T-cell (primary cell): ENCODE measurements around the gene RIN3. TPM values are rescaled to one million over a fixed set of nuclear protein-coding genes. Genes with fewer than 3 reads are reported as not detected.

Experiments used
- ATAC-seq, 4 experiments: fragments of 200-7000 bp in 3 of 4; fragments of 150-1000 bp in 1 of 4; cut with Tn5 transposase; replicated peaks in 1 of 4; 1 replicate in 3 of 4; 2 replicates in 1 of 4; pipeline ENCODE4 v1.10.0; 2021; ENCODE audit warnings: moderate library complexity in 3 of 4, mild to moderate bottlenecking in 2 of 4, moderate number of reproducible peaks in 1 of 4
- CTCF ChIA-PET, 2 donors: fragments of 300-600 bp; sonication (Branson Sonifier 250); formaldehyde crosslinking; loops; one replicate each; lab custom pipeline; 2022; ENCODE audit warnings: antibody characterized with exemption in 2 of 2; lab: Charles Lee
- POLR2A ChIA-PET, 2 donors: fragments of 300-600 bp; sonication (Branson Sonifier 250); formaldehyde crosslinking; loops; one replicate each; lab custom pipeline; 2022; ENCODE audit warnings: antibody characterized with exemption in 2 of 2; lab: Charles Lee
- DNase-seq, 35 experiments: peaks; one replicate each; pipeline versions ENCODE4 v3.0.0 to v3.0.0-alpha.2; 2013 to 2023
- H3K27ac ChIP-seq: one replicate; pipeline ENCODE4 v1.5.1; 2013; ENCODE audit warnings: low read length
- H3K27me3 ChIP-seq, 2 experiments: replicated peaks in 1 of 2; 1 replicate in 1 of 2; 2 replicates in 1 of 2; pipeline versions ENCODE4 v1.6.1 to v1.7.0; 2013; ENCODE audit warnings: low read length in 1 of 2, mixed read lengths in 1 of 2; ENCODE audit not compliant: control insufficient read depth in 2 of 2, insufficient read depth in 2 of 2; ENCODE audit errors: extremely low read depth in 1 of 2
- H3K36me3 ChIP-seq, 2 donors: 1 replicate in 1 of 2; 2 replicates in 1 of 2; pipeline versions ENCODE4 v1.6.1 to v1.7.0; 2013; ENCODE audit warnings: low read length in 1 of 2; ENCODE audit not compliant: control insufficient read depth in 2 of 2, insufficient read depth in 1 of 2; ENCODE audit errors: extremely low read depth in 1 of 2
- H3K4me1 ChIP-seq, 2 experiments: 1 replicate in 1 of 2; 2 replicates in 1 of 2; pipeline versions ENCODE4 v1.6.1 to v1.7.0; 2013; ENCODE audit warnings: low read length in 2 of 2, mixed read lengths in 1 of 2; ENCODE audit not compliant: insufficient read depth in 2 of 2, control insufficient read depth in 1 of 2; ENCODE audit errors: extremely low read depth in 1 of 2
- H3K4me3 ChIP-seq, 2 donors: 1 replicate in 1 of 2; 2 replicates in 1 of 2; pipeline versions ENCODE4 v1.5.1 to v1.7.0; 2013; ENCODE audit warnings: mild to moderate bottlenecking in 2 of 2, low read length in 1 of 2, moderate library complexity in 1 of 2; ENCODE audit not compliant: control insufficient read depth in 1 of 2; ENCODE audit errors: extremely low read depth in 1 of 2
- H3K9me3 ChIP-seq: 2 replicates; pipeline ENCODE4 v1.7.0; 2013
- H3K27ac Mint-ChIP-seq, 2 donors: one replicate each; pipeline ENCODE4 v1.8.0; 2020 to 2021; ENCODE audit warnings: mild to moderate bottlenecking in 2 of 2, mixed read lengths in 2 of 2
- H3K27me3 Mint-ChIP-seq, 2 donors: one replicate each; pipeline ENCODE4 v1.8.0; 2021 to 2022; ENCODE audit warnings: mixed read lengths in 2 of 2
- H3K36me3 Mint-ChIP-seq: one replicate; pipeline ENCODE4 v1.8.0; 2021; ENCODE audit warnings: mixed read lengths
- H3K4me1 Mint-ChIP-seq, 3 donors: one replicate each; pipeline ENCODE4 v1.8.0; 2020 to 2022; ENCODE audit warnings: mixed read lengths in 3 of 3, mild to moderate bottlenecking in 1 of 3
- H3K4me3 Mint-ChIP-seq, 3 donors: one replicate each; pipeline ENCODE4 v1.8.0; 2020 to 2022; ENCODE audit warnings: mild to moderate bottlenecking in 3 of 3, mixed read lengths in 3 of 3, moderate library complexity in 3 of 3
- H3K9me3 Mint-ChIP-seq, 3 donors: one replicate each; pipeline ENCODE4 v1.8.0; 2020 to 2022; ENCODE audit warnings: mixed read lengths in 3 of 3
- WGBS: methylation state at CpG from one replicate; pipeline ENCODE4 v1.1.5; 2013; ENCODE audit warnings: missing lambda C conversion rate; ENCODE audit not compliant: insufficient coverage; 5-methylcytosine and 5-hydroxymethylcytosine counted together
- total RNA-seq, 35 experiments: library from RNA in 6 of 35; stranded (reverse) in 6 of 35; fragments of 120-200 nt in 1 of 35; gene quantifications; one replicate each; pipeline versions ENCODE4 v1.2.1 to v1.2.4 and lab custom pipeline; 2013 to 2026

The RIN3 gene
- total RNA-seq = 100 to 1,000 TPM in 2 of 5 donors, 10 to 100 TPM in 3; 89.9 to 107 (median 97.0) TPM
- total RNA-seq (2013) = 30.0 TPM
- total RNA-seq (lab: John Stamatoyannopoulos, UW) = 6.3 to 79.3 (median 37.2) reads per million in 29 experiments

DNA sequence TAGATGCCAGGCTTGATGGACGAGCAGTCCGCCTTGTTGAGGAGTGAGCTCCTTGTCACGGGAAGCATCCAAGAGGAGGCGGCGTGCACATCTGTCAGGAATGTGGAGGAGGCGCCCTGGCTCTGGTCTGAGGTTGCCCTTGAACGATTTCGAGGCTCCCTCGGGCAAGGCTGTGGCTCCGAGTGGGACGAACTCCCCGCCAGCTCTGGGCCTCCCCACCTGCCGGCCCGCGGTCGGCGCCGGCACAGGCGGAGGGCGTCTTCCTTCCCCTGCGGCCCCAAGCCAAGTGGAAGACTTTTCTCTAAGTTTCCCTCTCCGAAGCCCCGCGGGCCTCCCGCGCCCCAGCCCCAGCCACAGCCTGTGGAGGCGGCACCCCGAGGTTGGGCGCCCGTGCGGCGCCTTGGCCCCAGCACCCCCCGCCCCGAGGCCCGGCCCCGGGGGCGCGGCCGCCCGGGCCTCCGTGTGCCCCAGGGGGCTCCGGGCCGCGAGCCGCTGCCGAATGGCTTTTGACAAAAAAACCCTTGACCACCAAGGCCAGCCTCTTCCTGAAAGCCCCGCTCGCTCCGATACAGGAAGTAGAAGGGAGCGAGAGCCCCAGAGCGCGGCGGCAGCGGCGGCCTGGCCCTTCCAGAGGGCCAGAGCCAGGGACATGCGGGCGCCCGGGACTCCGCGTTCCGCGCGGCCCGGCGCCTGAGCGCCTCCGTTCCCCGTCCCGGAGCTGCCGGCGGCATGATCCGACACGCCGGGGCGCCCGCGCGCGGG lies at the start of gene RIN3:
Gene RIN3 (plus strand): TSS at position 578 of the 762 bp plus-strand sequence. CDS start 152 bp downstream, at position 730.
- Histone ChIP-seq H3K9me3 (no peaks in the 10 kb centered on the region), H3K27ac (peak within 1 kb of the TSS; percentile 63), H3K27me3 (peaks cover 0 to 2% of the 10 kb centered on the region in 2 experiments), H3K4me3 (peak within 1 kb of the TSS; percentile 80 to 94), H3K4me1 (peaks cover 26 to 53% of the 10 kb centered on the region in 2 experiments), H3K36me3 (no peaks in the 10 kb centered on the region)
- peak in 27 of 35 experiments; percentile 17 to 62 (median 32) for DNase-seq
- H3K9me3 Mint-ChIP-seq = no peaks in the 10 kb centered on the region
- 3% methylated on average over 78 of the region's 79 CpGs for WGBS
- ChIA-PET POLR2A (interaction anchor here in 1 of 2 donors (0.6 kb wide), 1 partner anchor 255 kb away, joined by 9 read pairs; no protein-coding TSS in a partner anchor), CTCF (interaction anchor here in 1 of 2 donors (0.6 kb wide), 1 partner anchor 144 kb away, joined by 3 read pairs; no protein-coding TSS in a partner anchor)
- H3K4me3 Mint-ChIP-seq = peak within 1 kb of the TSS; percentile 74 to 80 (median 78)
- H3K4me1 Mint-ChIP-seq = peaks cover 39 to 43% (median 40%) of the 10 kb centered on the region in 3 donors
- H3K27me3 Mint-ChIP-seq = no peaks in the 10 kb centered on the region
- H3K27ac Mint-ChIP-seq = peak within 1 kb of the TSS; percentile 21 to 86
- ATAC-seq = peak; percentile 63 to 69 (median 67)
- H3K36me3 Mint-ChIP-seq = no peaks in the 10 kb centered on the region

DNA sequence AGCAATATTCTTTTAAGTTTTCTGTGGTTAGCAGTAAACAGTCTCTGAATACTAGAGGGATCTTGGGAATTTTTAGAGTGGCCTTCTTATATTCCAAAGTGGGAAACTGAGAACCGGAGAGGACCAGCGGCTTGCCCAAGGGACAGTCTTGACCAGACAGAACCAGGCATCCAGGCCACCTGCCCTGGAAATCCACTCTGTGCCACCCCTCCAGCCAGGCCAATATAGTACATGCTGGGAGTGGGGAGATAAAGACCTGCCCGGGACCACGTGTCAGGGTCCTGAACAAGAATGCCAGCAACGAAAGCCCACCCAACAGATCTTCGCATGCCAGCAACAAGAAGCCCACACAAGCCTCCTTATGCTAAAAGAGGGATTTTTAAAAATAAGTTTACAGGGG lies 49.4 kb upstream of the RIN3 start:
- Mint-ChIP-seq H3K4me1 (peaks cover 18 to 22% (median 18%) of the 10 kb centered on the region in 3 donors), H3K27ac (no peak overlapping the region), H3K27me3 (no peaks in the 10 kb centered on the region), H3K9me3 (peaks cover 0 to 8% (median 8%) of the 10 kb centered on the region in 3 donors), H3K4me3 (no peak overlapping the region), H3K36me3 (peaks cover 3% of the 10 kb centered on the region)
- no peak overlapping the region for H3K4me3 ChIP-seq
- POLR2A ChIA-PET = no interaction called here
- no peaks in the 10 kb centered on the region for H3K36me3 ChIP-seq
- peaks cover 2% of the 10 kb centered on the region for H3K9me3 ChIP-seq
- no peak for ATAC-seq
- WGBS = no CpG with 5 or more reads among the region's 6 CpGs
- peaks cover 0 to 2% of the 10 kb centered on the region in 2 experiments for H3K27me3 ChIP-seq
- CTCF ChIA-PET = no interaction called here
- H3K27ac ChIP-seq = no peak overlapping the region
- peaks cover 2 to 45% of the 10 kb centered on the region in 2 experiments for H3K4me1 ChIP-seq
- DNase-seq = no peak

DNA sequence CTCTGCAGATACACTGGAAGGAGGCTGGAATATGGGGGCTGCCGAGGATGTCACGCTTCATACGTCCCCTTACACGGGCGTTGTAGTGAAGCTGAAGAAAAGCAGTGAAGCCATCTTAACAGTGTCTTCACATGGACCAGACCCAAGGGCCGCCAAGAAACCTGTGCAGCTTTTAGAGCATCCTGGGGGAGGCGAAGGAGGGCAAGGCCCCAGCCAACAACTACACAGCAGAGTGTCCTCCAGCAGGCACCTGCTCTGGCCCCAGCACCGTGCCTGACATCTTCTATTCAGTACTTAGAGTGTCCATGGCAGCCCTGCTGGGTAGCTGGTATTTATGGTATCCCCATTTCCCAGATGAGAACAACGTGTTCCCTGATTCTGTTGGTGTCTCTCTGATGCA lies 48.9 kb upstream of the RIN3 start:
- 95% methylated on average over 8 of the region's 9 CpGs for WGBS
- Mint-ChIP-seq H3K4me1 (peaks cover 17 to 18% (median 18%) of the 10 kb centered on the region in 3 donors), H3K9me3 (peaks cover 0 to 10% (median 8%) of the 10 kb centered on the region in 3 donors), H3K27me3 (no peaks in the 10 kb centered on the region), H3K4me3 (no peak overlapping the region), H3K36me3 (peaks cover 3% of the 10 kb centered on the region), H3K27ac (no peak overlapping the region)
- DNase-seq (no peak), ATAC-seq (no peak)
- H3K9me3 ChIP-seq = peaks cover 2% of the 10 kb centered on the region
- peaks cover 0 to 2% of the 10 kb centered on the region in 2 experiments for H3K27me3 ChIP-seq
- peaks cover 2 to 39% of the 10 kb centered on the region in 2 experiments for H3K4me1 ChIP-seq
- no peak overlapping the region for H3K27ac ChIP-seq
- ChIA-PET POLR2A (no interaction called here), CTCF (no interaction called here)
- no peaks in the 10 kb centered on the region for H3K36me3 ChIP-seq
- H3K4me3 ChIP-seq = no peak overlapping the region

DNA sequence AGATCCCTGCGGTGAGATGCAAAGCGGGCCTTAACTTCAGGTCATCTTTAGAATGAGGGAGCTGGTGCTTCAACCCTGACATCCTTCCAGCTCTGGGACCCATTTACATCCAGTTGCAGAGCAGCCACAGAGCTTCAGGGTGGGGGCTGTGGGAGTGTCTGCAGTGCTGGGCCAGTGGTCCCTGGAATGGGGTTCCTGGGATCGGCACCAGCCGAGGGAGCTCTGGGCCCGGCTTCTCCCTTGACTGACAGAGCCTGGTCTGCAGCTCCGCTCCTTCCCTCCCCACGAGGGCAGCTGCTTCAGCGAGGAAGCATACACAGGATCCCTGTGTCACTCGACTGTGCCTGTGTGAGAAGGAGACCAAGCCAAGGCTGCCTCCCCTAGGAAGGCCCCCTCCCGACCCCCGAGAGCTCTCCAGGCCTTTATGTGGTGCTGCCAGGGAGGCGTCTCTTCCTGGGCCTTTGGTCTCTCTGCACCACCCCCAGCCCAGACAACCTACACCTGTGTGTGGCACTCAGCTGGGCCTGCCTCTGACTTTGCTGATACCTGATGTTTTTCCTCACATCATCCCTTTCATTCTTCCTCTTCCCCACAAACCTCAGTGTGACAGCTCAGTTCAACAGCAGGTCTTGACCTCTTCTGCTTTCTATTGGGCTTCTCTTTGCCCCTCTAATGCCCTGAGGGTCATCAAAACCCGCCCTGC lies 48.1 kb upstream of the RIN3 start:
- CTCF ChIA-PET = interaction anchor here in 1 of 2 donors (0.5 kb wide), 1 partner anchor 214 kb away, joined by 3 read pairs; no protein-coding TSS in a partner anchor
- H3K4me1 Mint-ChIP-seq = peaks cover 12 to 18% (median 15%) of the 10 kb centered on the region in 3 donors
- 82% methylated on average over 6 of the region's 13 CpGs for WGBS

DNA sequence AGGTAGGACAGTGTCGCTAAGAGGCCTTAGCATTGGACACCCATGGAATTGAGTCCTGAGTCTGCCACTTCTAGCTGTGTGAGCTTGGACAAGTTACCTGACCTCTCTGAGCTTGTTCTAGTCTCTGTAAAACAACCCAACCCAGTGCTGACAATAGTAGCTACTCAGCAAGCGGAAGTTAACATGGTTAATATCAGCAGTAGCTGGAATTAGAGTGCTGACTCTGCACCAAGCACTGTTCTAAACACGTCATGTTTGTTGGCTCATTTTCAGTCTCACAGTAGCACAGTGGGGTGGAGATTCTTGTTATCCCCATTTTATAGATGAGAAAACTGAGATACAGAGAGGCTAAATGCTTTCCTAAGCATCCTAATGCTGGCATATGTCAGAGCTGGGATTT lies 47.5 kb upstream of the RIN3 start:
- Histone ChIP-seq H3K4me1 (peaks cover 2 to 26% of the 10 kb centered on the region in 2 experiments), H3K9me3 (peaks cover 2% of the 10 kb centered on the region), H3K27ac (no peak overlapping the region), H3K36me3 (no peaks in the 10 kb centered on the region), H3K4me3 (no peak overlapping the region), H3K27me3 (peaks cover 0 to 2% of the 10 kb centered on the region in 2 experiments)
- H3K27ac Mint-ChIP-seq = no peak overlapping the region
- no peak overlapping the region for H3K4me3 Mint-ChIP-seq
- ATAC-seq (no peak), DNase-seq (no peak)
- H3K4me1 Mint-ChIP-seq = peaks cover 11 to 18% (median 15%) of the 10 kb centered on the region in 3 donors
- H3K36me3 Mint-ChIP-seq = peaks cover 3% of the 10 kb centered on the region
- 100% methylated on average over 1 of the region's 3 CpGs for WGBS
- no peaks in the 10 kb centered on the region for H3K27me3 Mint-ChIP-seq
- peaks cover 0 to 10% (median 8%) of the 10 kb centered on the region in 3 donors for H3K9me3 Mint-ChIP-seq
- ChIA-PET POLR2A (no interaction called here), CTCF (interaction anchor here in 1 of 2 donors (0.5 to 0.6 kb wide), 2 partner anchors 22 to 282 kb away, joined by 3 read pairs; no protein-coding TSS in a partner anchor)

More for the DNA sequence above, 48.1 kb upstream of the RIN3 start:
- H3K27me3 Mint-ChIP-seq = no peaks in the 10 kb centered on the region
- no peak overlapping the region for H3K4me3 Mint-ChIP-seq
- peaks cover 0 to 10% (median 8%) of the 10 kb centered on the region in 3 donors for H3K9me3 Mint-ChIP-seq
- peaks cover 2 to 31% of the 10 kb centered on the region in 2 experiments for H3K4me1 ChIP-seq
- H3K9me3 ChIP-seq = peaks cover 2% of the 10 kb centered on the region
- POLR2A ChIA-PET = no interaction called here
- DNase-seq (no peak), ATAC-seq (no peak)
- H3K27ac Mint-ChIP-seq = no peak overlapping the region
- H3K36me3 Mint-ChIP-seq = peaks cover 3% of the 10 kb centered on the region
- H3K27ac ChIP-seq = no peak overlapping the region
- peaks cover 0 to 2% of the 10 kb centered on the region in 2 experiments for H3K27me3 ChIP-seq
- H3K4me3 ChIP-seq = no peak overlapping the region
- no peaks in the 10 kb centered on the region for H3K36me3 ChIP-seq

DNA sequence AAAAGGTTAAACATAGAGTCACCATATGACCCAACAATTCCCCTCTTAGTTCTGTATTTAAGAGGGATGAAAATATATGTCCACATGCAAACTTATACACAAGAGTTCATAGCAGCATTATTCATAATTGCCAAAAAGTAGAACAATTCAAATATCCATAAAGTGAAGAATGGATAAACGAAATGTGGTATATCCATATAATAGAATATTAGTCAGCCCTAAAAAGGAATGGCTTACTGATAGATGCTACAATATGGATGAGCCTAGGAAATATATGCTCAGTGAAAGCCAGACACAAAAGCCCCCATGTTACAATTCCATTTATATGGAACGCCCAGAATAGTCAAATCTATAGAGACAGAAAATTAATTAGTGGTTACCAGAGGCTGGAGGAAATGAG lies 44.1 kb upstream of the RIN3 start:
- H3K27me3 ChIP-seq = peaks cover 0 to 2% of the 10 kb centered on the region in 2 experiments
- no peak for ATAC-seq
- Mint-ChIP-seq H3K27ac (no peak overlapping the region), H3K36me3 (peaks cover 3% of the 10 kb centered on the region), H3K4me1 (peaks cover 9 to 17% (median 9%) of the 10 kb centered on the region in 3 donors), H3K27me3 (no peaks in the 10 kb centered on the region), H3K9me3 (peaks cover 0 to 10% (median 8%) of the 10 kb centered on the region in 3 donors), H3K4me3 (no peak overlapping the region)
- ChIA-PET CTCF (no interaction called here), POLR2A (no interaction called here)
- H3K4me1 ChIP-seq = peaks cover 0 to 3% of the 10 kb centered on the region in 2 experiments
- no CpG with 5 or more reads among the region's 2 CpGs for WGBS
- peaks cover 2% of the 10 kb centered on the region for H3K9me3 ChIP-seq
- no peak overlapping the region for H3K27ac ChIP-seq
- no peaks in the 10 kb centered on the region for H3K36me3 ChIP-seq
- DNase-seq = no peak
- H3K4me3 ChIP-seq = no peak overlapping the region
